Measurements from ENCODE around the gene COL13A1. TPM values are rescaled to one million over a fixed set of nuclear protein-coding genes. Genes with fewer than 3 reads are reported as not detected.

Gene COL13A1
- total RNA-seq, 4 donors from 2014 or later = 0.46 to 0.60 TPM; not detected in 2

- no peak for TF ChIP-seq CTCF (IDR thresholded peaks at IDR 0.05)
- ATAC-seq (ENCODE audit: low FRiP score) (no peak), DNase-seq (ENCODE audit: low spot score) (no peak)
Measured at GRCh38 chr10:69881202-69881601, 79.5 kb downstream of the COL13A1 start.

- no peak for TF ChIP-seq CTCF (IDR thresholded peaks at IDR 0.05)
- ATAC-seq (ENCODE audit: low FRiP score) (no peak), DNase-seq (ENCODE audit: low spot score) (no peak)
Measured at GRCh38 chr10:69883310-69884023, 81.8 kb downstream of the COL13A1 start.

GRCh38 chr10:69884024-69884367 is 82.3 kb downstream of the COL13A1 start:
- no peak for ATAC-seq (ENCODE audit: low FRiP score)
- no peak for DNase-seq (ENCODE audit: low spot score)
- TF ChIP-seq CTCF (IDR thresholded peaks at IDR 0.05) = no peak

GRCh38 chr10:69884686-69885085 is 83.0 kb downstream of the COL13A1 start:
- ATAC-seq (ENCODE audit: low FRiP score) = no peak
- no peak for DNase-seq (ENCODE audit: low spot score)
- no peak for TF ChIP-seq CTCF (IDR thresholded peaks at IDR 0.05)

- DNase-seq (ENCODE audit: low spot score) = no peak
- no peak for TF ChIP-seq CTCF (IDR thresholded peaks at IDR 0.05)
Measured at GRCh38 chr10:69885379-69886013, 83.8 kb downstream of the COL13A1 start.

GRCh38 chr10:69888882-69889584 is 87.3 kb downstream of the COL13A1 start:
- DNase-seq (ENCODE audit: low spot score) (no peak), ATAC-seq (ENCODE audit: low FRiP score) (no peak)
- no peak for TF ChIP-seq CTCF (IDR thresholded peaks at IDR 0.05)

More at GRCh38 chr10:69885379-69886013, 83.8 kb downstream of the COL13A1 start:
- no peak for ATAC-seq (ENCODE audit: low FRiP score)

Data from omental fat pad (tissue), 4 donors.